WTC11 (cell line): ENCODE data around the gene ATP6V0E1. TPM values are rescaled to one million over a fixed set of nuclear protein-coding genes. Genes with fewer than 3 reads are reported as not detected.

Source experiments
- ATAC-seq: fragments of 200-7000 bp; cut with Tn5 transposase; 2 replicates; pipeline ENCODE4 v1.10.0; 2021; ENCODE audit warnings: mild to moderate bottlenecking, moderate library complexity
- CTCF ChIA-PET: fragments of 300-600 bp; sonication (Branson Sonifier 250); formaldehyde crosslinking; loops from one replicate; lab custom pipeline; 2021; ENCODE audit warnings: antibody characterized with exemption; lab: Charles Lee
- POLR2A ChIA-PET: fragments of 350-600 bp; sonication (Branson Sonifier 250); formaldehyde crosslinking; loops from one replicate; lab custom pipeline; 2021; ENCODE audit warnings: antibody characterized with exemption; lab: Charles Lee
- DNase-seq: peaks from one replicate; pipeline ENCODE4 v3.0.0; 2021; ENCODE audit warnings: low spot score
- H3K27ac Mint-ChIP-seq: 2 replicates; pipeline ENCODE4 v1.8.0; 2021; ENCODE audit warnings: mixed read lengths
- H3K27me3 Mint-ChIP-seq: 2 replicates; pipeline ENCODE4 v1.8.0; 2021; ENCODE audit warnings: low read depth, mild to moderate bottlenecking, moderate library complexity, mixed read lengths
- H3K36me3 Mint-ChIP-seq: 2 replicates; pipeline ENCODE4 v1.8.0; 2021; ENCODE audit warnings: mixed read lengths
- H3K4me1 Mint-ChIP-seq: 2 replicates; pipeline ENCODE4 v1.8.0; 2022; ENCODE audit warnings: mixed read lengths
- H3K4me3 Mint-ChIP-seq: 2 replicates; pipeline ENCODE4 v1.8.0; 2021; ENCODE audit warnings: mild to moderate bottlenecking, moderate library complexity, mixed read lengths
- H3K9me3 Mint-ChIP-seq: 2 replicates; pipeline ENCODE4 v1.8.0; 2021; ENCODE audit warnings: mixed read lengths
- CREM ChIP-seq: sonication (generic); formaldehyde crosslinking; IDR thresholded peaks from 2 replicates; pipeline ENCODE4 v1.8.1; 2022; ENCODE audit warnings: mild to moderate bottlenecking, missing genetic modification reagents, moderate library complexity
- GRHL2 ChIP-seq: fragments of 250-450 bp; sonication (Bioruptor Pico); IDR thresholded peaks from 2 replicates; pipeline ENCODE4 v1.8.0; 2022; ENCODE audit warnings: mild to moderate bottlenecking, moderate library complexity; ENCODE audit not compliant: insufficient replicate concordance, severe bottlenecking
- GTF2I ChIP-seq: fragments of 250-450 bp; sonication (Bioruptor Pico); conservative IDR thresholded peaks from 2 replicates; pipeline ENCODE4 v1.4.0; 2021; ENCODE audit warnings: mild to moderate bottlenecking
- JUN ChIP-seq: sonication (generic); formaldehyde crosslinking; IDR thresholded peaks from 2 replicates; pipeline ENCODE4 v1.8.0; 2023; ENCODE audit warnings: mild to moderate bottlenecking, missing genetic modification reagents
- MXD4 ChIP-seq: fragments of 250-450 bp; sonication (Bioruptor Pico); IDR thresholded peaks from 2 replicates; pipeline ENCODE4 v1.8.0; 2021; ENCODE audit warnings: mild to moderate bottlenecking, moderate library complexity, borderline replicate concordance
- NFATC4 ChIP-seq: fragments of 250-450 bp; sonication (Bioruptor Pico); IDR thresholded peaks from 2 replicates; pipeline ENCODE4 v1.9.0; 2021; ENCODE audit warnings: mild to moderate bottlenecking
- NFE2L1 ChIP-seq: sonication (generic); formaldehyde crosslinking; IDR thresholded peaks from 2 replicates; pipeline ENCODE4 v1.8.1; 2023; ENCODE audit warnings: missing genetic modification reagents
- OVOL2 ChIP-seq: fragments of 250-450 bp; sonication (Bioruptor Pico); IDR thresholded peaks from 2 replicates; pipeline ENCODE4 v1.9.0; 2021; ENCODE audit warnings: mild to moderate bottlenecking, borderline replicate concordance
- PRRX2 ChIP-seq: fragments of 250-450 bp; sonication (Bioruptor Pico); IDR thresholded peaks from 2 replicates; pipeline ENCODE4 v1.8.0; 2021; ENCODE audit warnings: mild to moderate bottlenecking
- SOX15 ChIP-seq: fragments of 250-450 bp; sonication (Bioruptor Pico); IDR thresholded peaks from 2 replicates; pipeline ENCODE4 v1.9.0; 2021; ENCODE audit warnings: mild to moderate bottlenecking
- ZBTB43 ChIP-seq: sonication (generic); formaldehyde crosslinking; IDR thresholded peaks from 2 replicates; pipeline ENCODE4 v1.8.1; 2023; ENCODE audit warnings: mild to moderate bottlenecking, missing genetic modification reagents
- ZNF219 ChIP-seq: sonication (generic); formaldehyde crosslinking; IDR thresholded peaks from 2 replicates; pipeline ENCODE4 v1.8.0; 2023; ENCODE audit warnings: missing genetic modification reagents, mild to moderate bottlenecking, borderline replicate concordance
- ZNF232 ChIP-seq: sonication (generic); formaldehyde crosslinking; IDR thresholded peaks from 2 replicates; pipeline ENCODE4 v1.8.0; 2022; ENCODE audit warnings: mild to moderate bottlenecking, missing genetic modification reagents
- total RNA-seq: library from RNA; stranded (reverse); gene quantifications from 3 replicates; pipeline ENCODE4 v1.2.3, GENCODE V29; 2021
- TF ChIP-seq, protein P1 (sequence below): sonication (generic); formaldehyde crosslinking; IDR thresholded peaks from 2 replicates; pipeline ENCODE4 v1.8.0; 2023; ENCODE audit warnings: mild to moderate bottlenecking, missing genetic modification reagents
- TF ChIP-seq, protein P2 (sequence below): sonication (generic); formaldehyde crosslinking; IDR thresholded peaks from 2 replicates; pipeline ENCODE4 v1.8.1; 2022; ENCODE audit warnings: low read depth, mild to moderate bottlenecking, moderate library complexity, missing genetic modification reagents, borderline replicate concordance
- TF ChIP-seq, protein P3 (sequence below): sonication (generic); formaldehyde crosslinking; IDR thresholded peaks from 2 replicates; pipeline ENCODE4 v1.8.0; 2023; ENCODE audit warnings: missing genetic modification reagents, mild to moderate bottlenecking, borderline replicate concordance
- TF ChIP-seq, protein P4 (sequence below): fragments of 250-450 bp; sonication (Bioruptor Pico); IDR thresholded peaks from 2 replicates; pipeline ENCODE4 v1.9.0; 2021; ENCODE audit warnings: moderate library complexity, mild to moderate bottlenecking, inconsistent platforms, borderline replicate concordance
- TF ChIP-seq, protein P5 (sequence below): sonication (generic); formaldehyde crosslinking; IDR thresholded peaks from 2 replicates; pipeline ENCODE4 v1.8.1; 2023; ENCODE audit warnings: mild to moderate bottlenecking, missing genetic modification reagents, moderate library complexity

ATP6V0E1 gene
- total RNA-seq, 1 experiment from 2014 or later, result 80.9 TPM

- Mint-ChIP-seq H3K27ac (no peak overlapping the region), H3K4me1 (no peaks in the 10 kb centered on the region), H3K27me3 (no peaks in the 10 kb centered on the region), H3K36me3 (peaks cover 2% of the 10 kb centered on the region), H3K4me3 (no peak overlapping the region), H3K9me3 (no peaks in the 10 kb centered on the region)
- ATAC-seq (no peak), DNase-seq (no peak)
- POLR2A ChIA-PET, result no interaction called here
- TF ChIP-seq, protein P1, sequence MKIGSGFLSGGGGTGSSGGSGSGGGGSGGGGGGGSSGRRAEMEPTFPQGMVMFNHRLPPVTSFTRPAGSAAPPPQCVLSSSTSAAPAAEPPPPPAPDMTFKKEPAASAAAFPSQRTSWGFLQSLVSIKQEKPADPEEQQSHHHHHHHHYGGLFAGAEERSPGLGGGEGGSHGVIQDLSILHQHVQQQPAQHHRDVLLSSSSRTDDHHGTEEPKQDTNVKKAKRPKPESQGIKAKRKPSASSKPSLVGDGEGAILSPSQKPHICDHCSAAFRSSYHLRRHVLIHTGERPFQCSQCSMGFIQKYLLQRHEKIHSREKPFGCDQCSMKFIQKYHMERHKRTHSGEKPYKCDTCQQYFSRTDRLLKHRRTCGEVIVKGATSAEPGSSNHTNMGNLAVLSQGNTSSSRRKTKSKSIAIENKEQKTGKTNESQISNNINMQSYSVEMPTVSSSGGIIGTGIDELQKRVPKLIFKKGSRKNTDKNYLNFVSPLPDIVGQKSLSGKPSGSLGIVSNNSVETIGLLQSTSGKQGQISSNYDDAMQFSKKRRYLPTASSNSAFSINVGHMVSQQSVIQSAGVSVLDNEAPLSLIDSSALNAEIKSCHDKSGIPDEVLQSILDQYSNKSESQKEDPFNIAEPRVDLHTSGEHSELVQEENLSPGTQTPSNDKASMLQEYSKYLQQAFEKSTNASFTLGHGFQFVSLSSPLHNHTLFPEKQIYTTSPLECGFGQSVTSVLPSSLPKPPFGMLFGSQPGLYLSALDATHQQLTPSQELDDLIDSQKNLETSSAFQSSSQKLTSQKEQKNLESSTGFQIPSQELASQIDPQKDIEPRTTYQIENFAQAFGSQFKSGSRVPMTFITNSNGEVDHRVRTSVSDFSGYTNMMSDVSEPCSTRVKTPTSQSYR, result no peak
- no peak for TF ChIP-seq PRRX2
- TF ChIP-seq, protein P2, sequence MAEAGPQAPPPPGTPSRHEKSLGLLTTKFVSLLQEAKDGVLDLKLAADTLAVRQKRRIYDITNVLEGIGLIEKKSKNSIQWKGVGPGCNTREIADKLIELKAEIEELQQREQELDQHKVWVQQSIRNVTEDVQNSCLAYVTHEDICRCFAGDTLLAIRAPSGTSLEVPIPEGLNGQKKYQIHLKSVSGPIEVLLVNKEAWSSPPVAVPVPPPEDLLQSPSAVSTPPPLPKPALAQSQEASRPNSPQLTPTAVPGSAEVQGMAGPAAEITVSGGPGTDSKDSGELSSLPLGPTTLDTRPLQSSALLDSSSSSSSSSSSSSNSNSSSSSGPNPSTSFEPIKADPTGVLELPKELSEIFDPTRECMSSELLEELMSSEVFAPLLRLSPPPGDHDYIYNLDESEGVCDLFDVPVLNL (CRISPR knock-in tag), result no peak
- TF ChIP-seq JUN (CRISPR knock-in tag), result no peak
- no peak for TF ChIP-seq NFE2L1 (CRISPR knock-in tag)
- no peak for TF ChIP-seq CREM
- TF ChIP-seq, protein P3, sequence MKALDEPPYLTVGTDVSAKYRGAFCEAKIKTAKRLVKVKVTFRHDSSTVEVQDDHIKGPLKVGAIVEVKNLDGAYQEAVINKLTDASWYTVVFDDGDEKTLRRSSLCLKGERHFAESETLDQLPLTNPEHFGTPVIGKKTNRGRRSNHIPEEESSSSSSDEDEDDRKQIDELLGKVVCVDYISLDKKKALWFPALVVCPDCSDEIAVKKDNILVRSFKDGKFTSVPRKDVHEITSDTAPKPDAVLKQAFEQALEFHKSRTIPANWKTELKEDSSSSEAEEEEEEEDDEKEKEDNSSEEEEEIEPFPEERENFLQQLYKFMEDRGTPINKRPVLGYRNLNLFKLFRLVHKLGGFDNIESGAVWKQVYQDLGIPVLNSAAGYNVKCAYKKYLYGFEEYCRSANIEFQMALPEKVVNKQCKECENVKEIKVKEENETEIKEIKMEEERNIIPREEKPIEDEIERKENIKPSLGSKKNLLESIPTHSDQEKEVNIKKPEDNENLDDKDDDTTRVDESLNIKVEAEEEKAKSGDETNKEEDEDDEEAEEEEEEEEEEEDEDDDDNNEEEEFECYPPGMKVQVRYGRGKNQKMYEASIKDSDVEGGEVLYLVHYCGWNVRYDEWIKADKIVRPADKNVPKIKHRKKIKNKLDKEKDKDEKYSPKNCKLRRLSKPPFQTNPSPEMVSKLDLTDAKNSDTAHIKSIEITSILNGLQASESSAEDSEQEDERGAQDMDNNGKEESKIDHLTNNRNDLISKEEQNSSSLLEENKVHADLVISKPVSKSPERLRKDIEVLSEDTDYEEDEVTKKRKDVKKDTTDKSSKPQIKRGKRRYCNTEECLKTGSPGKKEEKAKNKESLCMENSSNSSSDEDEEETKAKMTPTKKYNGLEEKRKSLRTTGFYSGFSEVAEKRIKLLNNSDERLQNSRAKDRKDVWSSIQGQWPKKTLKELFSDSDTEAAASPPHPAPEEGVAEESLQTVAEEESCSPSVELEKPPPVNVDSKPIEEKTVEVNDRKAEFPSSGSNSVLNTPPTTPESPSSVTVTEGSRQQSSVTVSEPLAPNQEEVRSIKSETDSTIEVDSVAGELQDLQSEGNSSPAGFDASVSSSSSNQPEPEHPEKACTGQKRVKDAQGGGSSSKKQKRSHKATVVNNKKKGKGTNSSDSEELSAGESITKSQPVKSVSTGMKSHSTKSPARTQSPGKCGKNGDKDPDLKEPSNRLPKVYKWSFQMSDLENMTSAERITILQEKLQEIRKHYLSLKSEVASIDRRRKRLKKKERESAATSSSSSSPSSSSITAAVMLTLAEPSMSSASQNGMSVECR, result no peak
- TF ChIP-seq NFATC4 (CRISPR knock-in tag), result no peak
- TF ChIP-seq ZBTB43 (CRISPR knock-in tag), result no peak
- TF ChIP-seq, protein P4, sequence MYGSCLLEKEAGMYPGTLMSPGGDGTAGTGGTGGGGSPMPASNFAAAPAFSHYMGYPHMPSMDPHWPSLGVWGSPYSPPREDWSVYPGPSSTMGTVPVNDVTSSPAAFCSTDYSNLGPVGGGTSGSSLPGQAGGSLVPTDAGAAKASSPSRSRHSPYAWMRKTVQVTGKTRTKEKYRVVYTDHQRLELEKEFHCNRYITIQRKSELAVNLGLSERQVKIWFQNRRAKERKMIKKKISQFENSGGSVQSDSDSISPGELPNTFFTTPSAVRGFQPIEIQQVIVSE (CRISPR knock-in tag), result no peak
- TF ChIP-seq GTF2I (CRISPR knock-in tag), result no peak
- TF ChIP-seq OVOL2 (CRISPR knock-in tag), result no peak
- TF ChIP-seq ZNF232, result no peak
- no peak for TF ChIP-seq MXD4 (CRISPR knock-in tag)
- TF ChIP-seq ZNF219, result no peak
- TF ChIP-seq SOX15 (CRISPR knock-in tag), result no peak
- TF ChIP-seq GRHL2 (CRISPR knock-in tag), result no peak
- TF ChIP-seq, protein P5, sequence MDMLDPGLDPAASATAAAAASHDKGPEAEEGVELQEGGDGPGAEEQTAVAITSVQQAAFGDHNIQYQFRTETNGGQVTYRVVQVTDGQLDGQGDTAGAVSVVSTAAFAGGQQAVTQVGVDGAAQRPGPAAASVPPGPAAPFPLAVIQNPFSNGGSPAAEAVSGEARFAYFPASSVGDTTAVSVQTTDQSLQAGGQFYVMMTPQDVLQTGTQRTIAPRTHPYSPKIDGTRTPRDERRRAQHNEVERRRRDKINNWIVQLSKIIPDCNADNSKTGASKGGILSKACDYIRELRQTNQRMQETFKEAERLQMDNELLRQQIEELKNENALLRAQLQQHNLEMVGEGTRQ, result no peak
- CTCF ChIA-PET, result interaction anchor here (0.6 kb wide), 1 partner anchor 9 kb away, joined by 3 read pairs; no protein-coding TSS in a partner anchor
These were observed 45.9 kb downstream of the ATP6V0E1 start for GRCh38 chr5:173029499-173029921.
